Nephron progenitor cell (in vitro differentiated cells): Measurements from ENCODE around the gene C6orf120.

ENCODE experiments used
- DNase-seq: peaks from one replicate; pipeline ENCODE4 v3.0.0; 2021
- H3K27ac Mint-ChIP-seq: 2 replicates; pipeline ENCODE4 v1.8.0; 2021; ENCODE audit warnings: mild to moderate bottlenecking, moderate library complexity, mixed read lengths
- H3K27me3 Mint-ChIP-seq: 2 replicates; pipeline ENCODE4 v1.8.0; 2021; ENCODE audit warnings: mild to moderate bottlenecking, low read depth, mixed read lengths; ENCODE audit not compliant: poor library complexity
- H3K36me3 Mint-ChIP-seq: 2 replicates; pipeline ENCODE4 v1.8.0; 2021; ENCODE audit warnings: low read depth, mixed read lengths
- H3K4me1 Mint-ChIP-seq: 2 replicates; pipeline ENCODE4 v1.8.0; 2021; ENCODE audit warnings: mixed read lengths
- H3K4me3 Mint-ChIP-seq: 2 replicates; pipeline ENCODE4 v1.8.0; 2021; ENCODE audit warnings: mild to moderate bottlenecking, moderate library complexity, mixed read lengths
- H3K9me3 Mint-ChIP-seq: 2 replicates; pipeline ENCODE4 v1.8.0; 2021; ENCODE audit warnings: mild to moderate bottlenecking, moderate library complexity, mixed read lengths
- CTCF ChIP-seq: fragments of 200-600 bp; sonication (generic); IDR thresholded peaks from 2 replicates; pipeline ENCODE4 v1.5.0; 2021; ENCODE audit warnings: antibody characterized with exemption

C6orf120 gene

GRCh38 chr6:169714595-169714994 is 12.7 kb downstream of the C6orf120 start:
- no peaks in the 10 kb centered on the region for H3K4me1 Mint-ChIP-seq
- TF ChIP-seq CTCF: no peak
- no peak overlapping the region for H3K27ac Mint-ChIP-seq
- H3K36me3 Mint-ChIP-seq: peaks cover 72% of the 10 kb centered on the region
- DNase-seq: no peak
- no peaks in the 10 kb centered on the region for H3K27me3 Mint-ChIP-seq
- no peaks in the 10 kb centered on the region for H3K9me3 Mint-ChIP-seq
- H3K4me3 Mint-ChIP-seq: no peak overlapping the region

GRCh38 chr6:169719117-169719516 is 17.2 kb downstream of the C6orf120 start:
- no peak for TF ChIP-seq CTCF
- DNase-seq: no peak
- peaks cover 55% of the 10 kb centered on the region for H3K36me3 Mint-ChIP-seq
- no peak overlapping the region for H3K27ac Mint-ChIP-seq
- H3K9me3 Mint-ChIP-seq: no peaks in the 10 kb centered on the region
- no peak overlapping the region for H3K4me3 Mint-ChIP-seq
- peaks cover 32% of the 10 kb centered on the region for H3K4me1 Mint-ChIP-seq
- peaks cover 3% of the 10 kb centered on the region for H3K27me3 Mint-ChIP-seq

- Mint-ChIP-seq H3K27me3 (peaks cover 3% of the 10 kb centered on the region), H3K9me3 (no peaks in the 10 kb centered on the region), H3K36me3 (peaks cover 42% of the 10 kb centered on the region), H3K27ac (no peak overlapping the region), H3K4me3 (no peak overlapping the region), H3K4me1 (peaks cover 35% of the 10 kb centered on the region)
- no peak for DNase-seq
- no peak for TF ChIP-seq CTCF
These were observed 18.4 kb downstream of the C6orf120 start for GRCh38 chr6:169720207-169720855.

- no peak for TF ChIP-seq CTCF
- Mint-ChIP-seq H3K9me3 (no peaks in the 10 kb centered on the region), H3K27ac (peak overlapping the region; percentile 98), H3K36me3 (peaks cover 27% of the 10 kb centered on the region), H3K4me3 (peak overlapping the region; percentile 95), H3K27me3 (peaks cover 3% of the 10 kb centered on the region), H3K4me1 (peaks cover 57% of the 10 kb centered on the region)
- DNase-seq: peak; percentile 44
These were observed 20.7 kb downstream of the C6orf120 start for GRCh38 chr6:169722362-169723199.

- peak; percentile 69 for DNase-seq
- Mint-ChIP-seq H3K36me3 (peaks cover 24% of the 10 kb centered on the region), H3K27ac (peak overlapping the region; percentile 98), H3K27me3 (peaks cover 3% of the 10 kb centered on the region), H3K9me3 (no peaks in the 10 kb centered on the region), H3K4me3 (peak overlapping the region; percentile 95), H3K4me1 (peaks cover 63% of the 10 kb centered on the region)
- no peak for TF ChIP-seq CTCF
These were observed 21.4 kb downstream of the C6orf120 start for GRCh38 chr6:169723200-169723909.
